ENCODE results near the gene CEMIP2.
A peak's percentile ranks its signal among the peaks of the same experiment; 100 is the strongest.

DNA sequence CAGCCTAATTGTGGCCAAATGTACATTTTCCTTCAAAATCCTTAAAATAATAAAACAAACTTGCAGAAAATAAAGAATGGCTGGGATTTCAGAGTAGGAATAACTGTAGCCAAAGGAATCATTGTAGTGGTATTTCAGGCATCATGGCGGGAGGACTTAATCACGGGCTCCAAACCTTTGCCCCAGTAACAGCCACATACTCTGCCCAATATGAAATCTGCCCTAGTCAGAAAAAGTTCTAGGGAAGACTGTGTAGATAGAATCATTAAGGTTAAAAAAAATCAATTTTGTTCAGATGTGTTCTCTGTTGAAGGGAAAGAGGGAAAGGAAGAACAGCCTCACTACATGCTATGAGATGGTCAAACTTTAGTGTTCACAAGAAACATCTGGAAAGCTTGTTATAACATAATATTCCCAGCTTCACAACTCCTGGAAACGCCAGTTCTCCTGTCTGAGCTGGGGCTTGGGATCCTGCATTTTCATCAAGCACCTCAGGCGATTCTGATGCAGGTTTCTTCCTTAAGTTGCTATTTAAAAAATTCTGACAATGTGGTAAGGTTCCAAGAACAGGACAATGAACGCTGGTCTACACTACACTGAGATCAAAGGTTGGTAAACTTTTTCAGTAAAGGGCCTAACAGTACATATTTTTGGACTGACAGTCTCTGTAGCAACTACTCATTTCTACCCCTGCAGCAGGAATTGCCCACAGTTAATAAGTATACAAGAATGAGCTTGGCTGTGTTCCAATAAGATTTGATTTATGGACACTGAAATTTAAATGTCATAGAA lies 87.9 kb downstream of the CEMIP2 start:
- TF ChIP-seq, protein P1, sequence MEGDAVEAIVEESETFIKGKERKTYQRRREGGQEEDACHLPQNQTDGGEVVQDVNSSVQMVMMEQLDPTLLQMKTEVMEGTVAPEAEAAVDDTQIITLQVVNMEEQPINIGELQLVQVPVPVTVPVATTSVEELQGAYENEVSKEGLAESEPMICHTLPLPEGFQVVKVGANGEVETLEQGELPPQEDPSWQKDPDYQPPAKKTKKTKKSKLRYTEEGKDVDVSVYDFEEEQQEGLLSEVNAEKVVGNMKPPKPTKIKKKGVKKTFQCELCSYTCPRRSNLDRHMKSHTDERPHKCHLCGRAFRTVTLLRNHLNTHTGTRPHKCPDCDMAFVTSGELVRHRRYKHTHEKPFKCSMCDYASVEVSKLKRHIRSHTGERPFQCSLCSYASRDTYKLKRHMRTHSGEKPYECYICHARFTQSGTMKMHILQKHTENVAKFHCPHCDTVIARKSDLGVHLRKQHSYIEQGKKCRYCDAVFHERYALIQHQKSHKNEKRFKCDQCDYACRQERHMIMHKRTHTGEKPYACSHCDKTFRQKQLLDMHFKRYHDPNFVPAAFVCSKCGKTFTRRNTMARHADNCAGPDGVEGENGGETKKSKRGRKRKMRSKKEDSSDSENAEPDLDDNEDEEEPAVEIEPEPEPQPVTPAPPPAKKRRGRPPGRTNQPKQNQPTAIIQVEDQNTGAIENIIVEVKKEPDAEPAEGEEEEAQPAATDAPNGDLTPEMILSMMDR (IDR thresholded peaks at IDR 0.05; ENCODE audit: low read depth, low read length, missing input control), result no peak
- TF ChIP-seq, protein P2, sequence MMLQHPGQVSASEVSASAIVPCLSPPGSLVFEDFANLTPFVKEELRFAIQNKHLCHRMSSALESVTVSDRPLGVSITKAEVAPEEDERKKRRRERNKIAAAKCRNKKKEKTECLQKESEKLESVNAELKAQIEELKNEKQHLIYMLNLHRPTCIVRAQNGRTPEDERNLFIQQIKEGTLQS (IDR thresholded peaks at IDR 0.05), result no peak
- TF ChIP-seq YY1 (IDR thresholded peaks at IDR 0.05), result peak; percentile 36
- TF ChIP-seq, protein P3, sequence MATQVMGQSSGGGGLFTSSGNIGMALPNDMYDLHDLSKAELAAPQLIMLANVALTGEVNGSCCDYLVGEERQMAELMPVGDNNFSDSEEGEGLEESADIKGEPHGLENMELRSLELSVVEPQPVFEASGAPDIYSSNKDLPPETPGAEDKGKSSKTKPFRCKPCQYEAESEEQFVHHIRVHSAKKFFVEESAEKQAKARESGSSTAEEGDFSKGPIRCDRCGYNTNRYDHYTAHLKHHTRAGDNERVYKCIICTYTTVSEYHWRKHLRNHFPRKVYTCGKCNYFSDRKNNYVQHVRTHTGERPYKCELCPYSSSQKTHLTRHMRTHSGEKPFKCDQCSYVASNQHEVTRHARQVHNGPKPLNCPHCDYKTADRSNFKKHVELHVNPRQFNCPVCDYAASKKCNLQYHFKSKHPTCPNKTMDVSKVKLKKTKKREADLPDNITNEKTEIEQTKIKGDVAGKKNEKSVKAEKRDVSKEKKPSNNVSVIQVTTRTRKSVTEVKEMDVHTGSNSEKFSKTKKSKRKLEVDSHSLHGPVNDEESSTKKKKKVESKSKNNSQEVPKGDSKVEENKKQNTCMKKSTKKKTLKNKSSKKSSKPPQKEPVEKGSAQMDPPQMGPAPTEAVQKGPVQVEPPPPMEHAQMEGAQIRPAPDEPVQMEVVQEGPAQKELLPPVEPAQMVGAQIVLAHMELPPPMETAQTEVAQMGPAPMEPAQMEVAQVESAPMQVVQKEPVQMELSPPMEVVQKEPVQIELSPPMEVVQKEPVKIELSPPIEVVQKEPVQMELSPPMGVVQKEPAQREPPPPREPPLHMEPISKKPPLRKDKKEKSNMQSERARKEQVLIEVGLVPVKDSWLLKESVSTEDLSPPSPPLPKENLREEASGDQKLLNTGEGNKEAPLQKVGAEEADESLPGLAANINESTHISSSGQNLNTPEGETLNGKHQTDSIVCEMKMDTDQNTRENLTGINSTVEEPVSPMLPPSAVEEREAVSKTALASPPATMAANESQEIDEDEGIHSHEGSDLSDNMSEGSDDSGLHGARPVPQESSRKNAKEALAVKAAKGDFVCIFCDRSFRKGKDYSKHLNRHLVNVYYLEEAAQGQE (IDR thresholded peaks at IDR 0.05), result no peak
- TF ChIP-seq RAD21 (IDR thresholded peaks at IDR 0.05), result peak in 1 of 2 donors; percentile 21
- TF ChIP-seq, protein P4, sequence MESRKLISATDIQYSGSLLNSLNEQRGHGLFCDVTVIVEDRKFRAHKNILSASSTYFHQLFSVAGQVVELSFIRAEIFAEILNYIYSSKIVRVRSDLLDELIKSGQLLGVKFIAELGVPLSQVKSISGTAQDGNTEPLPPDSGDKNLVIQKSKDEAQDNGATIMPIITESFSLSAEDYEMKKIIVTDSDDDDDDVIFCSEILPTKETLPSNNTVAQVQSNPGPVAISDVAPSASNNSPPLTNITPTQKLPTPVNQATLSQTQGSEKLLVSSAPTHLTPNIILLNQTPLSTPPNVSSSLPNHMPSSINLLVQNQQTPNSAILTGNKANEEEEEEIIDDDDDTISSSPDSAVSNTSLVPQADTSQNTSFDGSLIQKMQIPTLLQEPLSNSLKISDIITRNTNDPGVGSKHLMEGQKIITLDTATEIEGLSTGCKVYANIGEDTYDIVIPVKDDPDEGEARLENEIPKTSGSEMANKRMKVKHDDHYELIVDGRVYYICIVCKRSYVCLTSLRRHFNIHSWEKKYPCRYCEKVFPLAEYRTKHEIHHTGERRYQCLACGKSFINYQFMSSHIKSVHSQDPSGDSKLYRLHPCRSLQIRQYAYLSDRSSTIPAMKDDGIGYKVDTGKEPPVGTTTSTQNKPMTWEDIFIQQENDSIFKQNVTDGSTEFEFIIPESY (IDR thresholded peaks at IDR 0.05), result no peak
- peak; percentile 59 for TF ChIP-seq SP1 (IDR thresholded peaks at IDR 0.05)
- no peak for TF ChIP-seq GABPA (IDR thresholded peaks at IDR 0.05 in 1 of 2, conservative IDR thresholded peaks at IDR 0.05 in 1 of 2)

Measured in liver (tissue), 3 donors.